ENCODE data around the gene ABCA10. TPM values are rescaled to one million over a fixed set of nuclear protein-coding genes. Genes with fewer than 3 reads are reported as not detected.
A peak's percentile ranks its signal among the peaks of the same experiment; 100 is the strongest.

Gene ABCA10
- total and polyA plus RNA-seq, 2 experiments from 2014 or later = 0.11 to 0.23 TPM

DNA sequence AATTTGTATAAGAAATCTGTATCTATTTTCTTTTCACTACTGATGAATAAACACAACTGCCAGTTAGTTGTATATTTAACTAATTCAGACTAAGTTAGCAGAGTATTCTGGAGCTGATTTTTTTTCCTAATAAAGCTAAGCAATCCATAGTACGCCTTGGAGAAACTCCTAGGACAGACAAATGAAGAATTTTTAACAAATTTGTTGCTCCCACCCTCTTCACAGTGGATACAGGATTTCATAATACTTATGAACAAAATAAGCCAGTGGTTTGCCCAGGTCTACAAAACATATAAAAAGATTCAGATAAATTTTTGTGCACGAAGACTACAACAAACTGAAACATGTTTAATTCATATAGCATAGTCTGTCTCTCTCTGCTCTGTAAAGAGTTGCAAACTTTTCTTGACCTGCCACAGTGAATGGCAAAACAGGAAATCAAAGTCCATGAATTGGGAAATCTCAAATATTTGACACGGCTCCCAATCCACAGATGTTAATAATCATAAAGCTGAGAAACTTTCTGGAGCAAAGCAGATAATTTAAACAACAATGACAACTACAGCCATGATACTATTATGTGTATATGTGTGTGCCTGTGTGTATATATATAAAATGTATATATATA, 86.3 kb downstream of the ABCA10 start:
- H3K36me3 ChIP-seq (ENCODE audit: low read depth) = no peaks in the 10 kb centered on the region
- in situ Hi-C loops (cut with MboI) = no loop called here
- H2AFZ ChIP-seq = peak overlapping the region; percentile 94
- H3K4me1 ChIP-seq (ENCODE audit: insufficient read depth) = peaks cover 42% of the 10 kb centered on the region
- H3K9me3 ChIP-seq (ENCODE audit: low read depth) = no peaks in the 10 kb centered on the region
- H3K4me3 ChIP-seq = peak overlapping the region; percentile 65
- 1 to 2% methylated on average over 3 of the region's 3 CpGs for WGBS, 2 experiments (ENCODE audit: low coverage in 1 of 2, low lambda C conversion rate in 2 of 2, missing lambda C conversion rate in 2 of 2)
- H3K4me2 ChIP-seq (ENCODE audit: unreplicated experiment) = peak overlapping the region; percentile 95
- H3K27me3 ChIP-seq (replicated peaks; ENCODE audit: insufficient read depth) = no peaks in the 10 kb centered on the region
- no peaks in the 10 kb centered on the region for H3K9me2 ChIP-seq (ENCODE audit: insufficient read depth)
- H3F3A ChIP-seq (ENCODE audit: insufficient read depth) = peaks cover 15% of the 10 kb centered on the region
- DNase-seq = peak; percentile 77
- no peaks in the 10 kb centered on the region for H3K79me2 ChIP-seq (ENCODE audit: insufficient read depth)
- no peaks in the 10 kb centered on the region for H4K20me1 ChIP-seq (ENCODE audit: insufficient read depth)
- peak overlapping the region; percentile 88 for H3K27ac ChIP-seq
- TF ChIP-seq EZH2phosphoT487 (IDR thresholded peaks at IDR 0.05; ENCODE audit: insufficient read depth, low read depth) = no peak
- TF ChIP-seq EZH2 (IDR thresholded peaks at IDR 0.05; ENCODE audit: insufficient read depth, poor library complexity, severe bottlenecking) = no peak
- H3K9ac ChIP-seq = peak overlapping the region; percentile 76

DNA sequence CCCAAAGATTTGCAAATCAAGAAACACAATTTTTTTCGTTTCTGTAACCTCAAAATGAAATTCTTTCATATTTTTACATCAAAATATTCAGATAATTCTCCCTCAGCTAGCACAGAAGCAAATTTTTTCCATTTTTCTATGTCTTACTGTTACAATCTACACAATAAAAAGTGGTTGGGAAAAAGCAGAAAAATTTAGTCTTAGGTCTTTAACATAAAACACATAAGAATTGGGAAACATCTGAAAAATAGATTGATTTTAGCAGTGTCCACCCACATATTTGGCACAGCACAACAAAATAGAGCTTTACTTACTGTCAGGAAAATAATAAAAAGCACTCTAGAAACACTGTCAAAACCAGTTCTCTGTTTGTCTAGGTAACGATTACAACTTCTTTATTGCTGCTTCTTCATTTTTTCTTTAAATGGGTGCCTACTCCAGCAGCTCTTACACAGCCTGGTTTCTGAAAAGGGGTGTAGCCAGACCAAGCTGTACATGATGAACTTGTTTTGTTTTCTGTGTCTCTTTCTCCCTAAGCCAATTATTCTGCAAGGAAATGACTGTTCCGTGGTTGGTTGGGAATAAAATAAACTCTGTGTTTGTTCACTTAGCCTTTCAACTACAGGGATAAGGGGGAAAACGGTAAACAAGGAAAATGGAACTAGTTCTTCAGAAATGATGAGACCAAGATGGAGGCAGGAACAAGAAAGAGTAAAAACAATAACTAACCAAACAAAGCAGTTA, 87.0 kb downstream of the ABCA10 start, which contains the start of gene ABCA6:
TSS of gene ABCA6 (minus strand) at position 465 of the 744 bp plus-strand sequence. CDS start 1,192 bp downstream, outside the sequence.
- peak within 1 kb of the TSS; percentile 95 for H3K4me2 ChIP-seq (ENCODE audit: unreplicated experiment)
- no peaks in the 10 kb centered on the region for H3K79me2 ChIP-seq (ENCODE audit: insufficient read depth)
- peak within 1 kb of the TSS; percentile 88 for H3K27ac ChIP-seq
- no peaks in the 10 kb centered on the region for H3K36me3 ChIP-seq (ENCODE audit: low read depth)
- H4K20me1 ChIP-seq (ENCODE audit: insufficient read depth) = no peaks in the 10 kb centered on the region
- H3K9me2 ChIP-seq (ENCODE audit: insufficient read depth) = no peaks in the 10 kb centered on the region
- in situ Hi-C loops (cut with MboI) = no loop called here
- TF ChIP-seq EZH2 (IDR thresholded peaks at IDR 0.05; ENCODE audit: insufficient read depth, poor library complexity, severe bottlenecking) = no peak
- no peak for TF ChIP-seq EZH2phosphoT487 (IDR thresholded peaks at IDR 0.05; ENCODE audit: insufficient read depth, low read depth)
- WGBS, 2 experiments (ENCODE audit: low coverage in 1 of 2, low lambda C conversion rate in 2 of 2, missing lambda C conversion rate in 2 of 2) = 2 to 6% methylated on average over 4 of the region's 4 CpGs
- H3K4me3 ChIP-seq = peak within 1 kb of the TSS; percentile 65
- H3F3A ChIP-seq (ENCODE audit: insufficient read depth) = peaks cover 15% of the 10 kb centered on the region
- H3K27me3 ChIP-seq (replicated peaks; ENCODE audit: insufficient read depth) = no peaks in the 10 kb centered on the region
- H3K9me3 ChIP-seq (ENCODE audit: low read depth) = no peaks in the 10 kb centered on the region
- peak within 1 kb of the TSS; percentile 94 for H2AFZ ChIP-seq
- DNase-seq = peak; percentile 70
- peak within 1 kb of the TSS; percentile 76 for H3K9ac ChIP-seq
- peaks cover 42% of the 10 kb centered on the region for H3K4me1 ChIP-seq (ENCODE audit: insufficient read depth)

DNA sequence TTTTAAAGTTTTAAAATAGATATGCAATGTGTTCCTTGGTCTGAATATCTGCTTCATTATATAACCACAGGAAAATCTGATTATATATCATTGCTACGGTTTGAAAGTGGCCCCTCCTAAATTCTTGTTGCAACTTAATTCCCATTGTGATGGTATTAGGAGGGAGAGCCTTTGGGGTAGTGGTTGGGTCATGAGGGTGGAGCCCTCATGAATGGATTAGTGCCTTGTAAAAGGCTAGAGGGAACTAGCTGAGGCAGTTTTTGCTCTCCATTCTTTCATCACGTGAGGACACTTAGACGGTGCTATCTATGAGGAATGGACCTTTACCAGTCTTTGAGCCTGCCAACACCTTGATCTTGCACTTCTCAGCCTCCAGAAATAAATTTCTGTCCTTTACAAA, 94.5 kb downstream of the ABCA10 start:
- in situ Hi-C loops (cut with MboI) = no loop called here

DNA sequence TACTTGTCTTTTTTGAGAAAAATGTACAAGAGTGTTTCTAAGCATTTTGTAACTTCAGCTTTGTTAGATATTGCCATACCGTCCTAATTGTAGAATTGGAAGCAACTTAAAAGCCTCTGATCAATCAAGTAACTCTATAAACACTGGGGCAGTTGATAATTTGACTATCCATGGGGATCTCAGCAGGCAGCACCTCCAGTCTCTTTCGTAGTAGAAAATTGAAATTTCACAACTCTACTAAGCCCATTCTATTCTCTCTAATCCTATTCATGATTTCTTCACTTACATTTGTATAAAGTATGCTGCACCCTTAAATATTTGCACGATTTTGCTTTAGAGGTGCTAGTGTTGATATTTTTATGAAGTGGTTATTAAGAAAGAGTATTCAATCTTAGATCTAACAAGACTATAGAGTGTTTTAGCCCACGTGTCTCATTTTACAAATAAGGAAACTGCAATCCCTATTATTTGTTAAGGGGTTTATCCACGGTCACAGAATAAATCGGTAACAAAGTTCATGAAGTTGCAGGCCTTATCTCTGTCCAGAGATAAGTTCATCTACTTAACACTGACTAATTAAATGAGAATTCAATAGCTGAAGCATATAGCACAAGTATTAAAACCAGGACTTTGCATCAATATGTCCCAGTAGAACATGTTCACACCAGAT, 97.9 kb downstream of the ABCA10 start:
- no peak overlapping the region for H3K4me3 ChIP-seq
- H3K9ac ChIP-seq = no peak overlapping the region
- 82 to 85% methylated on average over 6 of the region's 6 CpGs for WGBS, 2 experiments (ENCODE audit: low coverage in 1 of 2, low lambda C conversion rate in 2 of 2, missing lambda C conversion rate in 2 of 2)
- H2AFZ ChIP-seq = no peak overlapping the region
- no peaks in the 10 kb centered on the region for H3F3A ChIP-seq (ENCODE audit: insufficient read depth)
- H4K20me1 ChIP-seq (ENCODE audit: insufficient read depth) = no peaks in the 10 kb centered on the region
- H3K9me2 ChIP-seq (ENCODE audit: insufficient read depth) = no peaks in the 10 kb centered on the region
- no peak overlapping the region for H3K4me2 ChIP-seq (ENCODE audit: unreplicated experiment)
- no peak for TF ChIP-seq EZH2phosphoT487 (IDR thresholded peaks at IDR 0.05; ENCODE audit: insufficient read depth, low read depth)
- no peak for TF ChIP-seq EZH2 (IDR thresholded peaks at IDR 0.05; ENCODE audit: insufficient read depth, poor library complexity, severe bottlenecking)
- DNase-seq = no peak
- H3K27ac ChIP-seq = no peak overlapping the region
- in situ Hi-C loops (cut with MboI) = no loop called here
- no peaks in the 10 kb centered on the region for H3K4me1 ChIP-seq (ENCODE audit: insufficient read depth)
- H3K27me3 ChIP-seq (replicated peaks; ENCODE audit: insufficient read depth) = no peaks in the 10 kb centered on the region
- no peaks in the 10 kb centered on the region for H3K36me3 ChIP-seq (ENCODE audit: low read depth)
- H3K9me3 ChIP-seq (ENCODE audit: low read depth) = no peaks in the 10 kb centered on the region
- no peaks in the 10 kb centered on the region for H3K79me2 ChIP-seq (ENCODE audit: insufficient read depth)

More for the DNA sequence above, 94.5 kb downstream of the ABCA10 start:
- Histone ChIP-seq H4K20me1 (ENCODE audit: insufficient read depth) (no peaks in the 10 kb centered on the region), H3K4me1 (ENCODE audit: insufficient read depth) (no peaks in the 10 kb centered on the region), H3K4me3 (no peak overlapping the region), H3K9me2 (ENCODE audit: insufficient read depth) (no peaks in the 10 kb centered on the region), H3K9me3 (ENCODE audit: low read depth) (no peaks in the 10 kb centered on the region), H3K4me2 (ENCODE audit: unreplicated experiment) (no peak overlapping the region), H3K27me3 (replicated peaks; ENCODE audit: insufficient read depth) (no peaks in the 10 kb centered on the region), H2AFZ (no peak overlapping the region), H3K9ac (no peak overlapping the region), H3F3A (ENCODE audit: insufficient read depth) (no peaks in the 10 kb centered on the region), H3K79me2 (ENCODE audit: insufficient read depth) (no peaks in the 10 kb centered on the region), H3K27ac (no peak overlapping the region), H3K36me3 (ENCODE audit: low read depth) (no peaks in the 10 kb centered on the region)
- WGBS, 2 experiments (ENCODE audit: low coverage in 1 of 2, low lambda C conversion rate in 2 of 2, missing lambda C conversion rate in 2 of 2) = 86 to 92% methylated on average over 3 of the region's 3 CpGs
- no peak for DNase-seq
- TF ChIP-seq EZH2 (IDR thresholded peaks at IDR 0.05; ENCODE audit: insufficient read depth, poor library complexity, severe bottlenecking) (no peak), EZH2phosphoT487 (IDR thresholded peaks at IDR 0.05; ENCODE audit: insufficient read depth, low read depth) (no peak)

All from GM23248 (cell line).